Amygdala (tissue), 56 donors: ENCODE measurements around the gene TRIM22.

Experiments
- DNase-seq, 56 donors: peaks; one replicate each; lab custom pipeline; 2025; lab: John Stamatoyannopoulos, UW

The TRIM22 gene

DNA sequence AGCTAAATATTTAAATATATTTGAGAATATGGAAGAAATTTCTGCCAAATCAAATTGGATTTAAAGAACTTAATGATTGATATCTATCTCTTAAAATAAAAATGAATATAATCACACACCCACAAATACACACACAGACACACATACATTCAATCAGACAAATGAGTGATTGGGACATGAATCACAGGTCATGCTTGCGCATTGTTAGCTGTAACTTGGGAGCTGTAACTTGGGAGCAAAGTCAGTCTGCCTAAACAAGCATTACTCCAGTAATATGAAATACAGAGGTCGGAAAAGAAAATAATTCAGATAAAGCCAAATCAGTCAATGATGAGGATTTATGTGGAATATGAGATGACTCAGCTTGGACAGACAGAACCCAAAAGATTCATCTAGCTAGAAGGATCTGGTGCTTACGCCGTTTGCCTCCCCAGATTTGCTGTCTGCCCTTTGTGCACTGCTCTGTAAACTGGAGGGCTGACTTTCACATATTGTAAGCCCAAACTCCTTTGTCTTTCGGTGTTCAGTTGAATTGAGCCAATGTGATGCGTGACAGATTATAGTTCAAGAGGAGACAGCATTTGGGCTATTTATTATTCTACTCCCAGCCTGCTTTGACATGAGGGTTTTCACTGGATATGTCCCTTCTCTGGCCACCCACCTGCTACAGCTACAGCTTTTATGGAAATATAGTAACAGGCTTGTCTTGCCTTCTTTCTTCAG, 48.2 kb downstream of the TRIM22 start:
- no peak for DNase-seq

DNA sequence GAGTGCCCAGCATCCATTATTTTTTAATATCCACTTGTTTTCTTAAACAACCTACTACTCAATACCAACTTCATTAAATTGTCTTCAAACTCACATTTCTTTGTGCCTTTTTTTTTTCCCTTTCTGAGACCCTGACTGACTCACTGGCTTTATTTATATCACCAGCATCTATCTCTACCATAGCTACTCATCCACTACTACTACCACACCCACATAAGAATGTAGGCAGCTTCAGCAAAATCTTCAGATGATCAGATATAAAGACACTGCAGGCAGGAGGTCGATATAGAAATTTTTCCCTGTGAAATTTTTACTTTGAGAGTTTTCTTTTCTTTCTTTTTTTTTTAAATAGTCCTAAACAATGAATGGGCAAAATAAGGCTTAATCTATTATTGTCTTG, 48.8 kb downstream of the TRIM22 start:
- no peak for DNase-seq

DNA sequence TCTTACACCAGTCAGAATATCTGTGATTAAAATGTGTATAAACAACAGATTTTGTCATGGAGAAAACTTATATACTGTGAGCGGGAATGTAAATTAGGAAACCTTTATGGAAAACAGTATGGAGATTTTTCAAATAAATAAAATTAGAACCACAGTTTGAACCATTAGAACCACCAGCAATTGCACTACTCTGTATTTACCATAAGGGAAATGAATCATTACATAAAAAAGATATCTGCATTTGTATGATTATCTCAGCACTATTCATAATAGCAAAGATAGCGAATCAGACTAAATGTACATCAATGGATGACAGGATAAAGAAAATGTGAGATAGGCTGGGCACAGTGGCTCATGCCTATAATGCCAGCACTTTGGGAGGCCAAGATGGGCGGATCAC, 57.0 kb downstream of the TRIM22 start:
- DNase-seq: no peak

DNA sequence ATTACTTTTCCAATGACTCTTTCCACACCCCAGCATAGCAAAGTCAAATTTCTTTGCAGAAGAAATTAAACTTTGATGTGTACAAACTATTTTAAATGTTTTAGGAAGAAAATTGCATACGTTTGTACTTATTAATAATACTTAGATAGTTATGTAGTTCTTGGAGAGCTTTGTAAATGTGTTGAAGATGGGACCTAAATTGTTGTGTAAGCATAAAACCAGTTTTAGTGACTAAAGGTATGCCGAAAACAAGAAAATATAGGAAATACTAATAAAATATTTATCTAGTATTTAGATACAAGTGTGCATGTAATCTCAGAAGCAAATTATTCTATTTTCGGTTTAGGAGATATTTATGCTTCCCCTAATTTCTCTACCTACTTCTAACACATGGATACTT, 60.2 kb downstream of the TRIM22 start:
- no peak for DNase-seq

DNA sequence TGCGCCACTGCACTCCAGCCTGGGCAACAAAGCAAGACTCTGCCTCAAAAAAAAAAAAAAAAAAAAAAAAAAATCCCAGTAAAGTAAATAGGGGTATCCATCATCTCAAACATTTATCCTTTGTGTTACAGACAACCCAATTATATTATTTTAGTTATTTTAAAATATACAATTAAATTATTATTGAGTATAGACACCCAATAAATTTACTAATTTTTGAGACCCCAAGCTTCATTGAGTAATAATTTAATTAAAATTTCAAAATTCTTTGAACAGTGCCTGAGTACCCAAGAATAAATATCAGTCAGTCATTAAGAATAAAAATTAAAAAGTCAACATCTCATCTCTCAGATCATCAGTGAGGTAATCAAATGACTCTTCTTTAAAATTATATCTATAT, 64.4 kb downstream of the TRIM22 start, which contains the start of gene OR52N4:
TSS of gene OR52N4 (plus strand) at position 301 of the 400 bp plus-strand sequence. CDS start 498 bp downstream, outside the sequence.
- no peak for DNase-seq
